HEK293 (cell line): ENCODE results near the gene ADAT2.

Experiments
- CTCF ChIA-PET: fragments of 350-600 bp; formaldehyde crosslinking; extraction: SDS; loops from one replicate; lab custom pipeline; 2021; ENCODE audit warnings: antibody characterized with exemption; lab: Yijun Ruan, JAX
- POLR2A ChIA-PET: fragments of 300-600 bp; formaldehyde crosslinking; extraction: SDS; loops from one replicate; lab custom pipeline; 2020; ENCODE audit warnings: antibody characterized with exemption, inconsistent platforms; lab: Yijun Ruan, JAX
- H3K27ac ChIP-seq: fragments of 200-500 bp; sonication (Bioruptor generic); 2 replicates; pipeline ENCODE4 v1.5.1; 2014; ENCODE audit warnings: low read depth, low read length, control low read depth, inconsistent platforms; ENCODE audit errors: extremely low read depth
- H3K36me3 ChIP-seq, 2 experiments: fragments of 200-500 bp in 1 of 2; sonication (Bioruptor generic) in 1 of 2; 1 replicate in 1 of 2; 2 replicates in 1 of 2; pipeline ENCODE4 v1.5.1; 2014 to 2017; ENCODE audit warnings: inconsistent platforms in 2 of 2, low read length in 2 of 2; ENCODE audit not compliant: control insufficient read depth in 2 of 2, insufficient read depth in 1 of 2
- H3K4me1 ChIP-seq: fragments of 200-500 bp; sonication (Bioruptor generic); 2 replicates; pipeline ENCODE4 v1.5.1; 2014; ENCODE audit warnings: mild to moderate bottlenecking, low read length, inconsistent platforms; ENCODE audit not compliant: control insufficient read depth, insufficient read depth
- H3K4me3 ChIP-seq: 2 replicates; pipeline ENCODE4 v1.5.1; 2011; ENCODE audit warnings: low read depth, mild to moderate bottlenecking, control low read depth, low read length, moderate library complexity
- H3K9me3 ChIP-seq: fragments of 200-500 bp; sonication (Bioruptor generic); 2 replicates; pipeline ENCODE4 v1.5.1; 2014; ENCODE audit warnings: low read depth, low read length, inconsistent platforms; ENCODE audit not compliant: control insufficient read depth, insufficient read depth
- ELK4 ChIP-seq: IDR thresholded peaks from 2 replicates; pipeline ENCODE4 v1.6.1; 2011; ENCODE audit warnings: mild to moderate bottlenecking, low read depth, low read length, borderline replicate concordance
- GLI4 ChIP-seq: fragments of 450-650 bp; formaldehyde crosslinking; IDR thresholded peaks from 2 replicates; pipeline ENCODE4 v1.5.1; 2016; ENCODE audit warnings: missing biosample characterization, missing genetic modification characterization
- KLF1 ChIP-seq: fragments of 450-650 bp; formaldehyde crosslinking; IDR thresholded peaks from 2 replicates; pipeline ENCODE4 v1.5.1; 2016; ENCODE audit warnings: missing biosample characterization, missing genetic modification characterization
- OVOL3 ChIP-seq: fragments of 450-650 bp; formaldehyde crosslinking; IDR thresholded peaks from 2 replicates; pipeline ENCODE4 v1.5.1; 2016; ENCODE audit warnings: missing biosample characterization, missing genetic modification characterization
- SETDB1 ChIP-seq: IDR thresholded peaks from one replicate; pipeline ENCODE4 v1.6.1; 2017; ENCODE audit warnings: mild to moderate bottlenecking, low read length, moderate library complexity, mixed read lengths; ENCODE audit not compliant: insufficient read length
- SP3 ChIP-seq: fragments of 450-650 bp; formaldehyde crosslinking; IDR thresholded peaks from 2 replicates; pipeline ENCODE4 v1.5.1; 2016; ENCODE audit warnings: missing biosample characterization, missing genetic modification characterization
- YY1 ChIP-seq: fragments of 450-650 bp; formaldehyde crosslinking; IDR thresholded peaks from 2 replicates; pipeline ENCODE4 v1.5.1; 2018; ENCODE audit warnings: missing biosample characterization, missing genetic modification characterization
- ZBTB21 ChIP-seq: fragments of 450-650 bp; formaldehyde crosslinking; IDR thresholded peaks from 2 replicates; pipeline ENCODE4 v1.5.1; 2017; ENCODE audit warnings: missing biosample characterization, missing genetic modification characterization
- ZBTB48 ChIP-seq: fragments of 450-650 bp; formaldehyde crosslinking; IDR thresholded peaks from 2 replicates; pipeline ENCODE4 v1.5.1; 2016; ENCODE audit warnings: missing biosample characterization, missing genetic modification characterization
- ZNF223 ChIP-seq: fragments of 450-650 bp; formaldehyde crosslinking; IDR thresholded peaks from 2 replicates; pipeline ENCODE4 v1.5.1; 2016; ENCODE audit warnings: missing biosample characterization, missing genetic modification characterization
- ZNF302 ChIP-seq: fragments of 450-650 bp; formaldehyde crosslinking; IDR thresholded peaks from 2 replicates; pipeline ENCODE4 v1.5.1; 2016; ENCODE audit warnings: missing biosample characterization, missing genetic modification characterization, low read depth
- ZNF561 ChIP-seq: fragments of 450-650 bp; IDR thresholded peaks from 2 replicates; pipeline ENCODE4 v1.5.1; 2018; ENCODE audit warnings: missing biosample characterization, missing genetic modification characterization, borderline replicate concordance
- ZNF624 ChIP-seq: fragments of 450-650 bp; formaldehyde crosslinking; IDR thresholded peaks from 2 replicates; pipeline ENCODE4 v1.5.1; 2017; ENCODE audit warnings: missing biosample characterization, missing genetic modification characterization
- ZNF776 ChIP-seq: fragments of 450-650 bp; formaldehyde crosslinking; IDR thresholded peaks from 2 replicates; pipeline ENCODE4 v1.5.0; 2017; ENCODE audit warnings: missing biosample characterization, missing genetic modification characterization, borderline replicate concordance
- TF ChIP-seq, protein P1 (sequence below): fragments of 450-650 bp; formaldehyde crosslinking; IDR thresholded peaks from 2 replicates; pipeline ENCODE4 v1.5.1; 2017; ENCODE audit warnings: missing biosample characterization, missing genetic modification characterization
- TF ChIP-seq, protein P2 (sequence below): fragments of 450-650 bp; formaldehyde crosslinking; IDR thresholded peaks from 2 replicates; pipeline ENCODE4 v1.5.1; 2016; ENCODE audit warnings: missing biosample characterization, missing genetic modification characterization
- TF ChIP-seq, protein P3 (sequence below): fragments of 450-650 bp; formaldehyde crosslinking; IDR thresholded peaks from 2 replicates; pipeline ENCODE4 v1.5.1; 2016; ENCODE audit warnings: missing biosample characterization, missing genetic modification characterization, low read depth

ADAT2 gene

DNA sequence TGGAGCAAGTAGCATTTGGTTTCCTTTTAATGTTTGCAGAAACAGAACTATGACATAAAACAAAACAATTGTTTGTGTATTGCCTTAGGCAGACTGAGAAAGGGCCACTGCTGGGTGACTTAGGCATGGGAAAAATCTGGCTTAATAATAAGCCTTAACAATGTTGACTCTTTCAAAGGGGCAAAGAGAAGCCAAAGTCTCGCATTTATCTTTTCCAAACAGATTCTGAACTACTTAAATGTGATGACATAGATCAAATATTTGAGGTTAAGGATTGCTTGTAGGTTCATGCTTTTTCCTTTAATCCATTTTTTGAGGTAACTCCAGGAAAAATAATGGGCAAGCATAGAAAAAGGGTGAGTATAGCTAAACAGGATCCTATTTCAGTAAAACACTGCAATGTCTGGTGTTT is 39.6 kb downstream of the ADAT2 start:
- TF ChIP-seq, protein P1, sequence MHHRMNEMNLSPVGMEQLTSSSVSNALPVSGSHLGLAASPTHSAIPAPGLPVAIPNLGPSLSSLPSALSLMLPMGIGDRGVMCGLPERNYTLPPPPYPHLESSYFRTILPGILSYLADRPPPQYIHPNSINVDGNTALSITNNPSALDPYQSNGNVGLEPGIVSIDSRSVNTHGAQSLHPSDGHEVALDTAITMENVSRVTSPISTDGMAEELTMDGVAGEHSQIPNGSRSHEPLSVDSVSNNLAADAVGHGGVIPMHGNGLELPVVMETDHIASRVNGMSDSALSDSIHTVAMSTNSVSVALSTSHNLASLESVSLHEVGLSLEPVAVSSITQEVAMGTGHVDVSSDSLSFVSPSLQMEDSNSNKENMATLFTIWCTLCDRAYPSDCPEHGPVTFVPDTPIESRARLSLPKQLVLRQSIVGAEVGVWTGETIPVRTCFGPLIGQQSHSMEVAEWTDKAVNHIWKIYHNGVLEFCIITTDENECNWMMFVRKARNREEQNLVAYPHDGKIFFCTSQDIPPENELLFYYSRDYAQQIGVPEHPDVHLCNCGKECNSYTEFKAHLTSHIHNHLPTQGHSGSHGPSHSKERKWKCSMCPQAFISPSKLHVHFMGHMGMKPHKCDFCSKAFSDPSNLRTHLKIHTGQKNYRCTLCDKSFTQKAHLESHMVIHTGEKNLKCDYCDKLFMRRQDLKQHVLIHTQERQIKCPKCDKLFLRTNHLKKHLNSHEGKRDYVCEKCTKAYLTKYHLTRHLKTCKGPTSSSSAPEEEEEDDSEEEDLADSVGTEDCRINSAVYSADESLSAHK (tag by site-specific recombination), result no peak
- TF ChIP-seq, protein P2, sequence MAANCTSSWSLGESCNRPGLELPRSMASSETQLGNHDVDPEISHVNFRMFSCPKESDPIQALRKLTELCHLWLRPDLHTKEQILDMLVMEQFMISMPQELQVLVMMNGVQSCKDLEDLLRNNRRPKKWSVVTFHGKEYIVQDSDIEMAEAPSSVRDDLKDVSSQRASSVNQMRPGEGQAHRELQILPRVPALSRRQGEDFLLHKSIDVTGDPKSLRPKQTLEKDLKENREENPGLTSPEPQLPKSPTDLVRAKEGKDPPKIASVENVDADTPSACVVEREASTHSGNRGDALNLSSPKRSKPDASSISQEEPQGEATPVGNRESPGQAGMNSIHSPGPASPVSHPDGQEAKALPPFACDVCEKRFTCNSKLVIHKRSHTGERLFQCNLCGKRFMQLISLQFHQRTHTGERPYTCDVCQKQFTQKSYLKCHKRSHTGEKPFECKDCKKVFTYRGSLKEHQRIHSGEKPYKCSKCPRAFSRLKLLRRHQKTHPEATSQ (tag by site-specific recombination), result no peak
- TF ChIP-seq ZNF624 (tag by site-specific recombination) (no peak), ZBTB48 (tag by site-specific recombination) (no peak), OVOL3 (tag by site-specific recombination) (no peak), SETDB1 (no peak), ZNF223 (no peak), ZNF302 (no peak), YY1 (no peak), ZBTB21 (tag by site-specific recombination) (no peak), ZNF561 (tag by site-specific recombination) (no peak)
- TF ChIP-seq, protein P3, sequence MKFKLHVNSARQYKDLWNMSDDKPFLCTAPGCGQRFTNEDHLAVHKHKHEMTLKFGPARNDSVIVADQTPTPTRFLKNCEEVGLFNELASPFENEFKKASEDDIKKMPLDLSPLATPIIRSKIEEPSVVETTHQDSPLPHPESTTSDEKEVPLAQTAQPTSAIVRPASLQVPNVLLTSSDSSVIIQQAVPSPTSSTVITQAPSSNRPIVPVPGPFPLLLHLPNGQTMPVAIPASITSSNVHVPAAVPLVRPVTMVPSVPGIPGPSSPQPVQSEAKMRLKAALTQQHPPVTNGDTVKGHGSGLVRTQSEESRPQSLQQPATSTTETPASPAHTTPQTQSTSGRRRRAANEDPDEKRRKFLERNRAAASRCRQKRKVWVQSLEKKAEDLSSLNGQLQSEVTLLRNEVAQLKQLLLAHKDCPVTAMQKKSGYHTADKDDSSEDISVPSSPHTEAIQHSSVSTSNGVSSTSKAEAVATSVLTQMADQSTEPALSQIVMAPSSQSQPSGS (tag by site-specific recombination), result no peak
- TF ChIP-seq, all 188 proteins: peak for 0
- POLR2A ChIA-PET, result interaction anchor here (0.6 kb wide), 1 partner anchor 675 kb away, joined by 3 read pairs; no protein-coding TSS in a partner anchor
- no peaks in the 10 kb centered on the region for H3K36me3 ChIP-seq
- no peak overlapping the region for H3K4me3 ChIP-seq
- no peak overlapping the region for H3K27ac ChIP-seq
- H3K9me3 ChIP-seq, result no peaks in the 10 kb centered on the region
- CTCF ChIA-PET, result interaction anchor here (0.5 kb wide), 1 partner anchor 718 kb away, joined by 3 read pairs; no protein-coding TSS in a partner anchor
- no peaks in the 10 kb centered on the region for H3K4me1 ChIP-seq

DNA sequence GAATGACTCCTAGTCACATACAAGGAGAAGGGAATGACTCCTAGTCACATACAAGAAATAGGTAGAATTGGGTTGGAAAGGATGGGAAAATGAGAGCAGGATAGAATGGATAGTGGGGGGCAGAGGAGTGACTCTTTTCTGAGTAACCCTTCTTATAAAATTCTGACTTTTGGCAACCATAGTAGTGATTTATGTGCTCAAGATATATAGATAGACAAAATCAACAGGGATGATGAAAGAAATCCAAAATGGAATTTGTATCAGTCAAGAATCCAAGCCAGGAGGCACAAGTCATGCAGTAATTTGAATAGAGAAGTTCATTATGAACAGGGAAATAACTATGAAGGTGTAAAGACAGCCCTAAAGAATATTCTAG is 41.7 kb downstream of the ADAT2 start:
- Histone ChIP-seq H3K36me3 (no peaks in the 10 kb centered on the region), H3K9me3 (no peaks in the 10 kb centered on the region), H3K4me1 (no peaks in the 10 kb centered on the region), H3K4me3 (no peak overlapping the region), H3K27ac (no peak overlapping the region)
- CTCF ChIA-PET, result no interaction called here
- no peak for TF ChIP-seq ZNF776
- no peak for TF ChIP-seq GLI4
- TF ChIP-seq ELK4, result no peak
- no peak for TF ChIP-seq KLF1 (tag by site-specific recombination)
- no peak for TF ChIP-seq SP3
- no peak for TF ChIP-seq ZNF561 (tag by site-specific recombination)
- POLR2A ChIA-PET, result no interaction called here
